SK-N-SH (cell line): Measurements from ENCODE around the gene SHD. TPM values are rescaled to one million over a fixed set of nuclear protein-coding genes. Genes with fewer than 3 reads are reported as not detected.

ENCODE experiments used
- CTCF ChIA-PET: fragments of 300-600, 350-600 bp; formaldehyde crosslinking; extraction: SDS; loops from one replicate; lab custom pipeline; 2021; lab: Yijun Ruan, JAX
- POLR2A ChIA-PET: fragments of 350-600 bp; sonication (Branson Sonifier 250); formaldehyde crosslinking; extraction: SDS; loops from one replicate; lab custom pipeline; 2020; ENCODE audit warnings: antibody characterized with exemption, inconsistent platforms; lab: Yijun Ruan, JAX
- DNase-seq: peaks from one replicate; pipeline ENCODE4 v3.0.0; 2012
- H2AFZ ChIP-seq: fragments of 200-600 bp; sonication (generic); 2 replicates; pipeline ENCODE4 v1.8.1; 2016; ENCODE audit warnings: antibody characterized with exemption, mild to moderate bottlenecking, low read depth
- H3F3A ChIP-seq: fragments of 200-600 bp; sonication (generic); replicated peaks from 2 replicates; pipeline ENCODE3; 2016; ENCODE audit warnings: antibody characterized with exemption, mild to moderate bottlenecking; ENCODE audit not compliant: insufficient read depth
- H3K27ac ChIP-seq, 2 experiments: fragments of 200-500 bp in 1 of 2; fragments of 200-600 bp in 1 of 2; sonication (Bioruptor generic) in 1 of 2; sonication (generic), shearing (Covaris generic) in 1 of 2; 2 replicates each; pipeline versions ENCODE4 v1.5.1 to v1.6.1; 2014 to 2016; ENCODE audit warnings: low read depth in 2 of 2, inconsistent platforms in 1 of 2, low read length in 1 of 2, mild to moderate bottlenecking in 1 of 2, mixed read lengths in 1 of 2
- H3K27me3 ChIP-seq: fragments of 200-600 bp; sonication (generic), shearing (Covaris generic); 2 replicates; pipeline ENCODE4 v1.6.1; 2016; ENCODE audit warnings: mixed run types; ENCODE audit not compliant: insufficient read depth
- H3K36me3 ChIP-seq, 2 experiments: fragments of 200-500 bp in 1 of 2; fragments of 200-600 bp in 1 of 2; sonication (Bioruptor generic) in 1 of 2; sonication (generic) in 1 of 2; replicated peaks in 1 of 2; 2 replicates each; pipeline versions ENCODE3 to v1.5.1; 2014 to 2016; ENCODE audit warnings: low read length in 1 of 2, mild to moderate bottlenecking in 1 of 2; ENCODE audit not compliant: insufficient read depth in 2 of 2, control insufficient read depth in 1 of 2
- H3K4me1 ChIP-seq, 2 experiments: fragments of 200-500 bp in 1 of 2; fragments of 200-600 bp in 1 of 2; sonication (Bioruptor generic) in 1 of 2; sonication (generic), shearing (Covaris generic) in 1 of 2; 2 replicates each; pipeline versions ENCODE4 v1.5.1 to v1.6.1; 2014 to 2016; ENCODE audit warnings: low read depth in 1 of 2, low read length in 1 of 2, mixed run types in 1 of 2; ENCODE audit not compliant: insufficient read depth in 2 of 2, control insufficient read depth in 1 of 2
- H3K4me2 ChIP-seq: fragments of 200-600 bp; sonication (generic), shearing (Covaris generic); 2 replicates; pipeline ENCODE4 v1.6.1; 2017; ENCODE audit warnings: mixed run types
- H3K4me3 ChIP-seq, 2 experiments: fragments of 200-500 bp in 1 of 2; fragments of 200-600 bp in 1 of 2; sonication (Bioruptor generic) in 1 of 2; sonication (generic), shearing (Covaris generic) in 1 of 2; 2 replicates each; pipeline versions ENCODE4 v1.5.1 to v1.8.1; 2014 to 2016; ENCODE audit warnings: low read depth in 2 of 2, inconsistent platforms in 1 of 2, low read length in 1 of 2, mild to moderate bottlenecking in 1 of 2, mixed read lengths in 1 of 2, moderate library complexity in 1 of 2
- H3K79me2 ChIP-seq: fragments of 200-600 bp; sonication (generic); 2 replicates; pipeline ENCODE4 v1.8.1; 2017; ENCODE audit warnings: mild to moderate bottlenecking; ENCODE audit not compliant: insufficient read depth
- H3K9ac ChIP-seq: fragments of 200-600 bp; sonication (generic); 2 replicates; pipeline ENCODE4 v1.6.1; 2017; ENCODE audit warnings: mixed run types
- H3K9me2 ChIP-seq: fragments of 200-600 bp; sonication (generic); 2 replicates; pipeline ENCODE4 v1.6.1; 2017; ENCODE audit warnings: mixed run types
- H3K9me3 ChIP-seq: fragments of 200-600 bp; sonication (generic); 2 replicates; pipeline ENCODE4 v1.6.1; 2017; ENCODE audit warnings: mixed run types, mild to moderate bottlenecking, moderate library complexity
- H4K20me1 ChIP-seq: fragments of 200-600 bp; sonication (generic); 2 replicates; pipeline ENCODE4 v1.6.1; 2017; ENCODE audit warnings: mild to moderate bottlenecking, mixed run types; ENCODE audit not compliant: insufficient read depth
- CHD2 ChIP-seq: fragments of 150-350 bp; IDR thresholded peaks from 2 replicates; pipeline ENCODE4 v1.6.1; 2018; ENCODE audit warnings: low read length; ENCODE audit not compliant: partially characterized antibody
- EP300 ChIP-seq, 2 experiments: IDR thresholded peaks; 2 replicates each; pipeline versions ENCODE4 v1.4.0 to v1.6.1; 2012; ENCODE audit warnings: borderline replicate concordance in 1 of 2, low read depth in 1 of 2, low read length in 1 of 2
- FOSL2 ChIP-seq: IDR thresholded peaks from 2 replicates; pipeline ENCODE4 v1.4.0; 2012; ENCODE audit warnings: low read depth, mild to moderate bottlenecking, moderate library complexity, borderline replicate concordance
- FOXM1 ChIP-seq: IDR thresholded peaks from 2 replicates; pipeline ENCODE4 v1.4.0; 2012; ENCODE audit warnings: low read depth, mild to moderate bottlenecking
- GATA2 ChIP-seq: sonication (generic); formaldehyde crosslinking; IDR thresholded peaks from 2 replicates; pipeline ENCODE4 v1.5.0; 2020; ENCODE audit warnings: mild to moderate bottlenecking, missing genetic modification reagents
- MEF2A ChIP-seq: IDR thresholded peaks from 2 replicates; pipeline ENCODE4 v1.4.0; 2012; ENCODE audit warnings: low read depth, borderline replicate concordance
- MXI1 ChIP-seq: IDR thresholded peaks from 2 replicates; pipeline ENCODE4 v1.6.1; 2012; ENCODE audit warnings: mild to moderate bottlenecking, low read depth, low read length, improper control_type of control experiment
- NFIC ChIP-seq: IDR thresholded peaks from 2 replicates; pipeline ENCODE4 v1.4.0; 2012; ENCODE audit warnings: borderline replicate concordance
- NRF1 ChIP-seq: IDR thresholded peaks from 2 replicates; pipeline ENCODE4 v1.6.1; 2012; ENCODE audit warnings: low read depth, mild to moderate bottlenecking, low read length
- POLR2AphosphoS5 ChIP-seq: IDR thresholded peaks from 2 replicates; pipeline ENCODE4 v1.6.1; 2012; ENCODE audit warnings: low read depth, low read length
- RAD21 ChIP-seq: IDR thresholded peaks from 2 replicates; pipeline ENCODE4 v1.6.1; 2012; ENCODE audit warnings: mild to moderate bottlenecking, low read length
- RCOR1 ChIP-seq: fragments of 150-350 bp; IDR thresholded peaks from 2 replicates; pipeline ENCODE4 v1.6.1; 2017; ENCODE audit warnings: antibody characterized with exemption, low read length
- SMC3 ChIP-seq: IDR thresholded peaks from 2 replicates; pipeline ENCODE4 v1.6.1; 2012; ENCODE audit warnings: low read depth, low read length, improper control_type of control experiment
- TCF12 ChIP-seq: IDR thresholded peaks from 2 replicates; pipeline ENCODE4 v1.4.0; 2012
- USF1 ChIP-seq: IDR thresholded peaks from 2 replicates; pipeline ENCODE4 v1.4.0; 2012; ENCODE audit warnings: low read depth, borderline replicate concordance
- USF2 ChIP-seq: fragments of 150-350 bp; IDR thresholded peaks from 2 replicates; pipeline ENCODE4 v1.6.1; 2017; ENCODE audit warnings: antibody characterized with exemption, low read length, low read depth, borderline replicate concordance
- YY1 ChIP-seq: IDR thresholded peaks from 2 replicates; pipeline ENCODE4 v1.4.0; 2012; ENCODE audit warnings: low read depth, mild to moderate bottlenecking
- WGBS: methylation state at CpG from one replicate; pipeline ENCODE4 v1.1.6; 2017; ENCODE audit warnings: low lambda C conversion rate; 5-methylcytosine and 5-hydroxymethylcytosine counted together
- polyA plus RNA-seq, 3 experiments: library from polyadenylated mRNA; depleted of rRNA; stranded (reverse); fragments of >200 nt; gene quantifications; 2 replicates each; pipeline ENCODE4 v1.2.3, GENCODE V29; 2012

Gene SHD
- polyA plus RNA-seq, 1 of the 3 experiments (the other 2 are of a cell fraction): 3.1 TPM

GRCh38 chr19:4257025-4257424, 22.0 kb upstream of the SHD start:
- no peaks in the 10 kb centered on the region for H3K9me2 ChIP-seq
- H3K9ac ChIP-seq: no peak overlapping the region
- no peak overlapping the region for H3K4me2 ChIP-seq
- POLR2A ChIA-PET: interaction anchor here (1.1 kb wide), 1 partner anchor 9 kb away, joined by 3 read pairs; no protein-coding TSS in a partner anchor
- no peak overlapping the region for H3K4me3 ChIP-seq
- peaks cover 23 to 48% of the 10 kb centered on the region in 2 experiments for H3K36me3 ChIP-seq
- 0 out of 2 replicates have a peak, but pooled peaks cover 6% of the 10 kb centered on the region for H3K9me3 ChIP-seq
- no peak overlapping the region for H2AFZ ChIP-seq
- no peaks in the 10 kb centered on the region for H3K27me3 ChIP-seq
- no peak for DNase-seq
- WGBS: 83% methylated on average over 6 of the region's 6 CpGs
- CTCF ChIA-PET: interaction anchor here (0.7 to 2.2 kb wide), 2 partner anchors 96 to 143 kb away, joined by 4 to 11 read pairs; partner anchors contain the start of gene SH3GL1
- H4K20me1 ChIP-seq: no peaks in the 10 kb centered on the region
- H3K27ac ChIP-seq: no peak overlapping the region
- H3F3A ChIP-seq: no peaks in the 10 kb centered on the region
- no peaks in the 10 kb centered on the region for H3K4me1 ChIP-seq
- TF ChIP-seq TCF12 (no peak), GATA2 (CRISPR knock-in tag) (no peak), NRF1 (no peak), SMC3 (no peak), NFIC (no peak), FOXM1 (no peak), USF2 (no peak), RCOR1 (no peak), POLR2AphosphoS5 (no peak), FOSL2 (no peak), CHD2 (no peak)
- no peaks in the 10 kb centered on the region for H3K79me2 ChIP-seq

- Histone ChIP-seq H3F3A (no peaks in the 10 kb centered on the region), H3K36me3 (peaks cover 23 to 40% of the 10 kb centered on the region in 2 experiments), H4K20me1 (no peaks in the 10 kb centered on the region), H3K4me3 (no peak overlapping the region), H3K9me2 (no peaks in the 10 kb centered on the region), H2AFZ (no peak overlapping the region), H3K4me2 (no peak overlapping the region), H3K4me1 (no peaks in the 10 kb centered on the region), H3K9me3 (0 out of 2 replicates have a peak, but pooled peaks cover 6% of the 10 kb centered on the region), H3K27me3 (no peaks in the 10 kb centered on the region), H3K27ac (no peak overlapping the region), H3K9ac (no peak overlapping the region), H3K79me2 (no peaks in the 10 kb centered on the region)
- no peak for DNase-seq
- CTCF ChIA-PET: interaction anchor here (1.6 to 2.2 kb wide), 2 partner anchors 9 to 95 kb away, joined by 3 to 11 read pairs; no protein-coding TSS in a partner anchor
- TF ChIP-seq NFIC (no peak), EP300 (IDR thresholded peaks at IDR 0.05; ENCODE audit: borderline replicate concordance in 1 of 2, low read depth in 1 of 2, low read length in 1 of 2) (no peak), YY1 (no peak), NRF1 (no peak), MEF2A (no peak), MXI1 (no peak), RAD21 (no peak), FOSL2 (no peak), USF1 (no peak)
- WGBS: 95% methylated on average over 23 of the region's 28 CpGs
- POLR2A ChIA-PET: interaction anchor here (0.6 kb wide), 1 partner anchor 18 kb away, joined by 3 read pairs; no protein-coding TSS in a partner anchor
Observed at GRCh38 chr19:4258181-4258580, 20.9 kb upstream of the SHD start.
